HG03565 (cell line): Measurements from ENCODE around the gene MRPL50.

Source experiments
- ATAC-seq: cut with Tn5 transposase; IDR thresholded peaks from one replicate; pipeline ENCODE4 v1.9.1; 2021; ENCODE audit warnings: mild to moderate bottlenecking, moderate library complexity; ENCODE audit not compliant: unreplicated experiment

The MRPL50 gene

DNA sequence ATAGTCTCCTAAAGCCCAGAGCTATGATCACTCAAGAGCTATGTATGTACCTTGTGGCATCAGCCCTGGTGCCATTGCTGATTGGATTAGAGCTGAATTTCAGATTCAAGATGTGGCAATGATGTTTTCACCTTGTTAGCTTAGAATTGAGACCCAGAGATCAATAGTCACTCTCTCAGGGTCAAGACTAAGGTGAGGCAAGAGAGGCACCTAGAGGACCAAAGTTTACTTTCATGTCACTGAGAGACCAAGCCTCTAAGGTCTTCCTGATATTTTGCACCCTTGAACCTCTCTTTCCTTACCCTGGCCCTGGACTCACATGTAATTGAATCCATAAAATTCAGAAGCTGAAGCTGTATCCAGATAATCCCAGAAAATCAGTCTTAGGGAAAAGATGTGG, 56.5 kb downstream of the MRPL50 start:
- ATAC-seq = no peak
